Measurements from ENCODE around the gene PLA2G5. TPM values are rescaled to one million over a fixed set of nuclear protein-coding genes. Genes with fewer than 3 reads are reported as not detected.
A peak's percentile ranks its signal among the peaks of the same experiment; 100 is the strongest.

PLA2G5 gene
- total and polyA plus RNA-seq, 9 donors: 19.3 to 141 (median 67.4) TPM

DNA sequence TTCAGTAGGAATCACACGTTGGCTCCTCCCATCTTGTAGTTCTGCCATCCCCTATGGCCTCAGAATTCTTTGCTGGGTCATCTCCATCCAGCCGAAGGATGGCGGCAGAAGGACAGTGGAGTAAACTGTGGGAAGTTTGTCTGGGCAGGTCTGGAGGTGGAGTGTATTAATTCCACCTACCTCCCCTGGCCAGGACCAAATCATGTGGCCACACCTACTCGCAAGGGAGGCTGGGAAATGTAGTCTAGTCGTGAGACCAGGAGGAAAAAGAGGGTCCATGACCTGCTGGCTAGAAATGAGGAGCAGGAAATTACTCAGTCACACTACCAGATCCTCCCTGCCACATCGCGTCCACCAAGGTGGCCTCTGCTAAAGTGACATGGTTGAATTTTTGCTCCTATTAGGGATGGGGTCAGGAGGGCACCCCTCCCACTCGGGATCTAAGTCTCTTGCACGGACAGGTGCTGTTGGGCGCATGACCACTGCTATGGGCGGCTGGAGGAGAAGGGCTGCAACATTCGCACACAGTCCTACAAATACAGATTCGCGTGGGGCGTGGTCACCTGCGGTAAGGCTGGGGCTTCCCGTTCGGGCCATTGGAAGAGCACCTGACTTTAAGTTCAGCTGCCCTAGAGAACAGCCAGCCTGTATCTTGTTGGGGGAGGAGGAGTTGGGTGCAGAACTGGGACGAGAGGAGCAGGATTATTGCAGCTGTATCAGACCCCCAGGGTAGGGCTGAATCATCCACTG lies 19.5 kb downstream of the PLA2G5 start:
- Histone ChIP-seq H3K4me1 (ENCODE audit: insufficient read depth) (peaks cover 10% of the 10 kb centered on the region), H3K27me3 (no peaks in the 10 kb centered on the region), H3K4me3 (no peak overlapping the region), H3K27ac (no peak overlapping the region), H3K9me3 (no peaks in the 10 kb centered on the region), H3K36me3 (no peaks in the 10 kb centered on the region)
- 90 to 94% (median 91%) methylated on average over 19 of the region's 19 CpGs for WGBS, 3 donors
- intact Hi-C loops (cut with DNase I): no loop called here
- TF ChIP-seq EP300 (IDR thresholded peaks at IDR 0.05) (no peak), POLR2A (IDR thresholded peaks at IDR 0.05) (no peak)
- TF ChIP-seq, protein P1, sequence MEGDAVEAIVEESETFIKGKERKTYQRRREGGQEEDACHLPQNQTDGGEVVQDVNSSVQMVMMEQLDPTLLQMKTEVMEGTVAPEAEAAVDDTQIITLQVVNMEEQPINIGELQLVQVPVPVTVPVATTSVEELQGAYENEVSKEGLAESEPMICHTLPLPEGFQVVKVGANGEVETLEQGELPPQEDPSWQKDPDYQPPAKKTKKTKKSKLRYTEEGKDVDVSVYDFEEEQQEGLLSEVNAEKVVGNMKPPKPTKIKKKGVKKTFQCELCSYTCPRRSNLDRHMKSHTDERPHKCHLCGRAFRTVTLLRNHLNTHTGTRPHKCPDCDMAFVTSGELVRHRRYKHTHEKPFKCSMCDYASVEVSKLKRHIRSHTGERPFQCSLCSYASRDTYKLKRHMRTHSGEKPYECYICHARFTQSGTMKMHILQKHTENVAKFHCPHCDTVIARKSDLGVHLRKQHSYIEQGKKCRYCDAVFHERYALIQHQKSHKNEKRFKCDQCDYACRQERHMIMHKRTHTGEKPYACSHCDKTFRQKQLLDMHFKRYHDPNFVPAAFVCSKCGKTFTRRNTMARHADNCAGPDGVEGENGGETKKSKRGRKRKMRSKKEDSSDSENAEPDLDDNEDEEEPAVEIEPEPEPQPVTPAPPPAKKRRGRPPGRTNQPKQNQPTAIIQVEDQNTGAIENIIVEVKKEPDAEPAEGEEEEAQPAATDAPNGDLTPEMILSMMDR (IDR thresholded peaks at IDR 0.05): no peak
- DNase-seq: no peak

DNA sequence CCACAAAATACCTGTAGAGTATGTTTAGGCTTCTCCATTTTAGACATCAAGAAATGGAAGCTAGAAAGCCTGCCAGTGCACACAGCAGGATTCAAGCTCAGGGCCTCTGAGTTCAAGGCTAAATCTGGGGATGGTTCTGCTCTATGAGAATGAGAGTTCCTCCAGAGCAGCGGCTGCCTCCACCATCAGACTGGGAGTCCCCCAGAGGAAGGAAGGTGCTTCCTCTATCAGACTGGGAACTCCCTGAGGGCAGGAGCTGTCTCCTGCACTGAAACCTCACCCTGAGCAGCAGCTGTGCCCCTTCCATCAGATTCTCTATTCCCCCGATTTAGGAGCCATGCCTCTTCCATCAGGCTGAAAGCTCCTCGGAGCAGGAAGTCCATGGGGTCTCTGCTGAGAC lies 20.1 kb downstream of the PLA2G5 start:
- Histone ChIP-seq H3K27ac (no peak overlapping the region), H3K9me3 (no peaks in the 10 kb centered on the region), H3K4me1 (ENCODE audit: insufficient read depth) (peaks cover 10% of the 10 kb centered on the region), H3K4me3 (no peak overlapping the region), H3K36me3 (no peaks in the 10 kb centered on the region), H3K27me3 (no peaks in the 10 kb centered on the region)
- TF ChIP-seq EP300 (IDR thresholded peaks at IDR 0.05) (no peak), POLR2A (IDR thresholded peaks at IDR 0.05) (no peak)
- TF ChIP-seq, protein P1 (IDR thresholded peaks at IDR 0.05): no peak
- WGBS, 3 donors: 71 to 84% (median 77%) methylated on average over 3 of the region's 3 CpGs
- no peak for DNase-seq
- intact Hi-C loops (cut with DNase I): no loop called here

DNA sequence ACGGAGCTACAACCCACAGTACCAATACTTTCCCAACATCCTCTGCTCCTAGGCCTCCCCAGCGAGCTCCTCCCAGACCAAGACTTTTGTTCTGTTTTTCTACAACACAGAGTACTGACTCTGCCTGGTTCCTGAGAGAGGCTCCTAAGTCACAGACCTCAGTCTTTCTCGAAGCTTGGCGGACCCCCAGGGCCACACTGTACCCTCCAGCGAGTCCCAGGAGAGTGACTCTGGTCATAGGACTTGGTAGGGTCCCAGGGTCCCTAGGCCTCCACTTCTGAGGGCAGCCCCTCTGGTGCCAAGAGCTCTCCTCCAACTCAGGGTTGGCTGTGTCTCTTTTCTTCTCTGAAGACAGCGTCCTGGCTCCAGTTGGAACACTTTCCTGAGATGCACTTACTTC lies 20.6 kb downstream of the PLA2G5 start:
- Histone ChIP-seq H3K9me3 (no peaks in the 10 kb centered on the region), H3K36me3 (no peaks in the 10 kb centered on the region), H3K27ac (no peak overlapping the region), H3K4me1 (ENCODE audit: insufficient read depth) (peaks cover 10% of the 10 kb centered on the region), H3K4me3 (no peak overlapping the region), H3K27me3 (no peaks in the 10 kb centered on the region)
- DNase-seq: no peak
- 93 to 95% (median 93%) methylated on average over 6 of the region's 6 CpGs for WGBS, 3 donors
- TF ChIP-seq, protein P1 (IDR thresholded peaks at IDR 0.05): no peak
- TF ChIP-seq POLR2A (IDR thresholded peaks at IDR 0.05): no peak
- no peak for TF ChIP-seq EP300 (IDR thresholded peaks at IDR 0.05)
- intact Hi-C loops (cut with DNase I): no loop called here

DNA sequence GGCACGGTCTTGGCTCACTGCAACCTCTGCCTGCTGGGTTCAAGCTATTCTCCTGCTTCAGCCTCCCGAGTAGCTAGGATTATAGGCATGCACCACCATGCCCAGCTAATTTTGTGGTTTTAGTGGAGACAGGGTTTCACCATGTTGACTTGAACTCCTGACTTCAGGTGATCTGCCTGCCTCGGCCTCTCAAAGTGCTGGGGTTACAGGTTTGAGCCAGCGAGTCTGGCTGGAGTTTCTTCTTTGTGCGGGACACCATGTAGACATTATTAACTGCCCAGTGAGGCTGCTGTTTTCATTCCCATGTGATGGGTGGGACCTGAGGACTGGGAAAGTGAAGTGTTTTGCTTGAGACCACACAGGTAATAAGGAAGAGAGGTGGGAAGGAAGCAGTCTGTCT lies 23.3 kb downstream of the PLA2G5 start:
- H3K27ac ChIP-seq: peak overlapping the region in 1 of 2 donors; percentile 49
- no peak for DNase-seq
- intact Hi-C loops (cut with DNase I): no loop called here
- TF ChIP-seq EP300 (IDR thresholded peaks at IDR 0.05) (no peak), POLR2A (IDR thresholded peaks at IDR 0.05) (no peak)
- H3K27me3 ChIP-seq: no peaks in the 10 kb centered on the region
- H3K4me1 ChIP-seq (ENCODE audit: insufficient read depth): peaks cover 10% of the 10 kb centered on the region
- no peak overlapping the region for H3K4me3 ChIP-seq
- WGBS, 3 donors: 89 to 93% (median 91%) methylated on average over 5 of the region's 5 CpGs
- no peaks in the 10 kb centered on the region for H3K36me3 ChIP-seq
- no peaks in the 10 kb centered on the region for H3K9me3 ChIP-seq

DNA sequence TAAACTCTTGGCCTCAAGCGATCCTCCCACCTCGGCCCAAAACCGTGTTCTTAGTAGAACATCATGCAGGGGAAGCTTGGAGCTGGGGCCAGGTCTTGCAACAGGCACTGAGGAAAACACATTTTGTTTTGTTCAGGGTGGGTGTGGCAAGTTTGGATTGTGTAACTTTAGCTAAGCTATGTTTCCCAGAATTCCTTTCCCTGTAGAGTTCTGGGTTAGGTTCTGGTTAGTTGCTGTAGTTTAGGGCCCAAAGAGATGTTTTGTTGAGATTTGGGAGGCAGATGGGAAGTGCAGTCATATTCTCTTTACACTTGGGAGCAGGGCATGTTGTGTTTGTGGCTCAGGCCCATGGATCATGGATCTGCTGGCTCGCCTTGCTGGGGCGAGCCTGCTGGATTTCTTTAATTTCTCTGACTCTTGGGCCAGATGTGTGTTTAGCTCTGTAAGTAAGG lies 24.0 kb downstream of the PLA2G5 start:
- 41 to 52% (median 46%) methylated on average over 5 of the region's 5 CpGs for WGBS, 3 donors
- H3K27me3 ChIP-seq: no peaks in the 10 kb centered on the region
- no peak overlapping the region for H3K4me3 ChIP-seq
- DNase-seq: peak; percentile 46 to 88 (median 72)
- H3K9me3 ChIP-seq: no peaks in the 10 kb centered on the region
- no peaks in the 10 kb centered on the region for H3K36me3 ChIP-seq
- intact Hi-C loops (cut with DNase I): no loop called here
- peaks cover 10% of the 10 kb centered on the region for H3K4me1 ChIP-seq (ENCODE audit: insufficient read depth)
- peak overlapping the region in 1 of 2 donors; percentile 49 for H3K27ac ChIP-seq
- TF ChIP-seq, protein P1 (IDR thresholded peaks at IDR 0.05): no peak
- TF ChIP-seq POLR2A (IDR thresholded peaks at IDR 0.05) (no peak), EP300 (IDR thresholded peaks at IDR 0.05) (peak; percentile 27)
